HepG2 (cell line): ENCODE measurements around the gene ING5. TPM values are rescaled to one million over a fixed set of nuclear protein-coding genes. Genes with fewer than 3 reads are reported as not detected.

Experiments
- ARID2 ChIP-seq: sonication (generic); formaldehyde crosslinking; IDR thresholded peaks from 2 replicates; pipeline ENCODE4 v1.8.1; 2022; ENCODE audit warnings: mild to moderate bottlenecking, missing genetic modification reagents, borderline replicate concordance
- BCL3 ChIP-seq: sonication (generic); formaldehyde crosslinking; IDR thresholded peaks from 2 replicates; pipeline ENCODE4 v1.5.1; 2020; ENCODE audit warnings: mild to moderate bottlenecking, missing genetic modification reagents, moderate library complexity
- BRCA1 ChIP-seq: sonication (generic); formaldehyde crosslinking; IDR thresholded peaks from 2 replicates; pipeline ENCODE4 v1.4.0; 2020; ENCODE audit warnings: missing genetic modification reagents
- DNMT1 ChIP-seq: sonication (generic); formaldehyde crosslinking; IDR thresholded peaks from 2 replicates; pipeline ENCODE4 v1.5.1; 2020; ENCODE audit warnings: mild to moderate bottlenecking, missing genetic modification reagents
- ERF ChIP-seq: IDR thresholded peaks from 2 replicates; pipeline ENCODE4 v1.6.1; 2018; ENCODE audit warnings: missing biosample characterization, missing genetic modification reagents
- EZH2 ChIP-seq: conservative IDR thresholded peaks from 2 replicates; pipeline ENCODE4 v1.6.1; 2012; ENCODE audit warnings: mild to moderate bottlenecking, low read depth, low read length, moderate library complexity
- LCORL ChIP-seq, 2 experiments: fragments of 450-650 bp in 1 of 2; sonication (generic) in 1 of 2; formaldehyde crosslinking in 1 of 2; IDR thresholded peaks; 2 replicates each; pipeline versions ENCODE4 v1.5.0 to v1.6.1; 2017 to 2020; ENCODE audit warnings: antibody characterized with exemption in 1 of 2, missing genetic modification reagents in 1 of 2
- MAF1 ChIP-seq: sonication (generic); formaldehyde crosslinking; IDR thresholded peaks from 2 replicates; pipeline ENCODE4 v1.5.0; 2020; ENCODE audit warnings: missing genetic modification reagents, borderline replicate concordance
- NCOA5 ChIP-seq: sonication (generic); formaldehyde crosslinking; IDR thresholded peaks from 2 replicates; pipeline ENCODE4 v1.4.0; 2020; ENCODE audit warnings: missing genetic modification reagents
- NPAS2 ChIP-seq: sonication (generic); formaldehyde crosslinking; IDR thresholded peaks from 2 replicates; pipeline ENCODE4 v1.8.0; 2022; ENCODE audit warnings: mild to moderate bottlenecking, missing genetic modification reagents, borderline replicate concordance
- PHF20 ChIP-seq: sonication (generic); formaldehyde crosslinking; IDR thresholded peaks from 2 replicates; pipeline ENCODE4 v1.5.0; 2020; ENCODE audit warnings: mild to moderate bottlenecking, missing genetic modification reagents
- POLR2A ChIP-seq, 2 experiments: IDR thresholded peaks; 2 replicates each; pipeline ENCODE4 v1.6.1; 2011; ENCODE audit warnings: low read depth in 2 of 2, low read length in 2 of 2, mild to moderate bottlenecking in 1 of 2, moderate library complexity in 1 of 2; ENCODE audit not compliant: insufficient read depth in 1 of 2
- RBFOX2 ChIP-seq: fragments of 200-400 bp; formaldehyde crosslinking; IDR thresholded peaks from 2 replicates; pipeline ENCODE4 v1.6.1; 2017; ENCODE audit warnings: low read depth, mild to moderate bottlenecking, low read length
- RNF2 ChIP-seq: fragments of 450-650 bp; conservative IDR thresholded peaks from 2 replicates; pipeline ENCODE4 v1.6.1; 2016; ENCODE audit warnings: low read depth
- SAFB2 ChIP-seq: sonication (generic); formaldehyde crosslinking; IDR thresholded peaks from 2 replicates; pipeline ENCODE4 v1.5.1; 2020; ENCODE audit warnings: missing genetic modification reagents, low read depth, mild to moderate bottlenecking, borderline replicate concordance
- STAG1 ChIP-seq: sonication (generic); formaldehyde crosslinking; IDR thresholded peaks from 2 replicates; pipeline ENCODE4 v1.4.0; 2020; ENCODE audit warnings: missing genetic modification reagents
- YEATS2 ChIP-seq: sonication (generic); formaldehyde crosslinking; IDR thresholded peaks from 2 replicates; pipeline ENCODE4 v1.4.0; 2020; ENCODE audit warnings: missing genetic modification reagents, borderline replicate concordance
- ZNF224 ChIP-seq: sonication (generic); formaldehyde crosslinking; IDR thresholded peaks from 2 replicates; pipeline ENCODE4 v1.5.0; 2020; ENCODE audit warnings: mild to moderate bottlenecking, missing genetic modification reagents
- ZNF235 ChIP-seq: sonication (generic); formaldehyde crosslinking; IDR thresholded peaks from 2 replicates; pipeline ENCODE4 v1.8.1; 2023; ENCODE audit warnings: mild to moderate bottlenecking, missing genetic modification reagents, borderline replicate concordance
- ZNF619 ChIP-seq: sonication (generic); formaldehyde crosslinking; IDR thresholded peaks from 2 replicates; pipeline ENCODE4 v1.4.0; 2020; ENCODE audit warnings: mild to moderate bottlenecking, missing genetic modification reagents
- ZNF674 ChIP-seq: sonication (generic); formaldehyde crosslinking; IDR thresholded peaks from 2 replicates; pipeline ENCODE4 v1.5.0; 2020; ENCODE audit warnings: low read depth, mild to moderate bottlenecking, missing genetic modification reagents
- ZNF780A ChIP-seq: sonication (generic); formaldehyde crosslinking; IDR thresholded peaks from 2 replicates; pipeline ENCODE4 v1.8.0; 2022; ENCODE audit warnings: mild to moderate bottlenecking, missing genetic modification reagents, moderate library complexity
- ZNF816 ChIP-seq: sonication (generic); formaldehyde crosslinking; IDR thresholded peaks from 2 replicates; pipeline ENCODE4 v1.8.0; 2022; ENCODE audit warnings: missing genetic modification reagents, mild to moderate bottlenecking, borderline replicate concordance
- ZSCAN29 ChIP-seq: sonication (generic); formaldehyde crosslinking; conservative IDR thresholded peaks from 2 replicates; pipeline ENCODE4 v1.4.0; 2020; ENCODE audit warnings: mild to moderate bottlenecking, missing genetic modification reagents
- polyA plus RNA-seq, 8 experiments: library from polyadenylated mRNA; depleted of rRNA in 3 of 8; stranded (reverse) in 7 of 8; unstranded in 1 of 8; fragments of >200 nt; fragmentation: Illumina TruSeq in 4 of 8; extraction: Trizol in 4 of 8; gene quantifications; 2 replicates each; pipeline versions ENCODE4 v1.2.1 to v1.2.3, GENCODE V29; 2011 to 2016; ENCODE audit warnings: low read depth in 4 of 8, missing spikeins in 1 of 8, mixed read lengths in 1 of 8; ENCODE audit not compliant: insufficient read depth in 1 of 8
- total RNA-seq, 5 experiments: library from RNA; depleted of rRNA; stranded (reverse); fragments of >200 nt; fragmentation: Illumina TruSeq; extraction: Trizol; gene quantifications; 2 replicates each; pipeline ENCODE4 v1.2.3, GENCODE V29; 2016; ENCODE audit warnings: low read depth in 1 of 5
- TF ChIP-seq, protein P1 (sequence below): sonication (generic); formaldehyde crosslinking; IDR thresholded peaks from 2 replicates; pipeline ENCODE4 v1.4.0; 2020; ENCODE audit warnings: missing genetic modification reagents, borderline replicate concordance
- TF ChIP-seq, protein P2 (sequence below): sonication (generic); formaldehyde crosslinking; IDR thresholded peaks from 2 replicates; pipeline ENCODE4 v1.5.1; 2020; ENCODE audit warnings: missing genetic modification reagents, mild to moderate bottlenecking, borderline replicate concordance

The ING5 gene
- total and polyA plus RNA-seq, 2 of the 13 experiments (the other 11 are each of a cell fraction or from before 2014, with no cell fraction given): 61.9 to 71.9 TPM

GRCh38 chr2:241774419-241775222 lies 72.8 kb downstream of the ING5 start (continued):
- TF ChIP-seq LCORL (IDR thresholded peaks at IDR 0.05) (no peak), LCORL (CRISPR knock-in tag; IDR thresholded peaks at IDR 0.05) (0 out of 2 replicates have a peak, but pooled peaks have one; percentile 46), RBFOX2 (peak; percentile 74), PHF20 (CRISPR knock-in tag) (no peak; the same call in 1 of the 2 replicates), BCL3 (CRISPR knock-in tag) (no peak), RNF2 (no peak), YEATS2 (CRISPR knock-in tag) (0 out of 2 replicates have a peak, but pooled peaks have one; percentile 15), ZNF619 (0 out of 2 replicates have a peak, but pooled peaks have one; percentile 5), ERF (peak; percentile 8; the same call in 1 of the 2 replicates), ZNF235 (CRISPR knock-in tag) (peak; percentile 78; the same call in 1 of the 2 replicates), SAFB2 (CRISPR knock-in tag) (no peak), MAF1 (0 out of 2 replicates have a peak, but pooled peaks have one; percentile 43), NCOA5 (CRISPR knock-in tag) (no peak), STAG1 (CRISPR knock-in tag) (no peak), ZNF674 (CRISPR knock-in tag) (no peak), DNMT1 (CRISPR knock-in tag) (no peak), ZSCAN29 (no peak; the same call in 1 of the 2 replicates), POLR2A (IDR thresholded peaks at IDR 0.05; ENCODE audit: insufficient read depth in 1 of 2, low read depth in 2 of 2, low read length in 2 of 2) (peak in 1 of 2 experiments; percentile 35; a peak in 1 of 4 replicates), NPAS2 (CRISPR knock-in tag) (no peak), ZNF780A (CRISPR knock-in tag) (peak; percentile 86; the same call in 1 of the 2 replicates), EZH2 (no peak), ZNF224 (0 out of 2 replicates have a peak, but pooled peaks have one; percentile 57), BRCA1 (CRISPR knock-in tag) (peak; percentile 72; the same call in 1 of the 2 replicates), ARID2 (CRISPR knock-in tag) (0 out of 2 replicates have a peak, but pooled peaks have one; percentile 35), ZNF816 (CRISPR knock-in tag) (peak; percentile 90; the same call in 1 of the 2 replicates)
- TF ChIP-seq, protein P1, sequence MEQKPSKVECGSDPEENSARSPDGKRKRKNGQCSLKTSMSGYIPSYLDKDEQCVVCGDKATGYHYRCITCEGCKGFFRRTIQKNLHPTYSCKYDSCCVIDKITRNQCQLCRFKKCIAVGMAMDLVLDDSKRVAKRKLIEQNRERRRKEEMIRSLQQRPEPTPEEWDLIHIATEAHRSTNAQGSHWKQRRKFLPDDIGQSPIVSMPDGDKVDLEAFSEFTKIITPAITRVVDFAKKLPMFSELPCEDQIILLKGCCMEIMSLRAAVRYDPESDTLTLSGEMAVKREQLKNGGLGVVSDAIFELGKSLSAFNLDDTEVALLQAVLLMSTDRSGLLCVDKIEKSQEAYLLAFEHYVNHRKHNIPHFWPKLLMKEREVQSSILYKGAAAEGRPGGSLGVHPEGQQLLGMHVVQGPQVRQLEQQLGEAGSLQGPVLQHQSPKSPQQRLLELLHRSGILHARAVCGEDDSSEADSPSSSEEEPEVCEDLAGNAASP: no peak
- TF ChIP-seq, protein P2, sequence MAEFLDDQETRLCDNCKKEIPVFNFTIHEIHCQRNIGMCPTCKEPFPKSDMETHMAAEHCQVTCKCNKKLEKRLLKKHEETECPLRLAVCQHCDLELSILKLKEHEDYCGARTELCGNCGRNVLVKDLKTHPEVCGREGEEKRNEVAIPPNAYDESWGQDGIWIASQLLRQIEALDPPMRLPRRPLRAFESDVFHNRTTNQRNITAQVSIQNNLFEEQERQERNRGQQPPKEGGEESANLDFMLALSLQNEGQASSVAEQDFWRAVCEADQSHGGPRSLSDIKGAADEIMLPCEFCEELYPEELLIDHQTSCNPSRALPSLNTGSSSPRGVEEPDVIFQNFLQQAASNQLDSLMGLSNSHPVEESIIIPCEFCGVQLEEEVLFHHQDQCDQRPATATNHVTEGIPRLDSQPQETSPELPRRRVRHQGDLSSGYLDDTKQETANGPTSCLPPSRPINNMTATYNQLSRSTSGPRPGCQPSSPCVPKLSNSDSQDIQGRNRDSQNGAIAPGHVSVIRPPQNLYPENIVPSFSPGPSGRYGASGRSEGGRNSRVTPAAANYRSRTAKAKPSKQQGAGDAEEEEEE: no peak
